HG03108 (cell line): ENCODE measurements around the gene USP46.

ENCODE experiments used
- ATAC-seq: cut with Tn5 transposase; IDR thresholded peaks from one replicate; pipeline ENCODE4 v1.9.1; 2021; ENCODE audit warnings: moderate library complexity; ENCODE audit not compliant: unreplicated experiment

Gene USP46

GRCh38 chr4:52576961-52577623 lies 82.0 kb downstream of the USP46 start:
- no peak for ATAC-seq

GRCh38 chr4:52576326-52576725 lies 82.8 kb downstream of the USP46 start:
- no peak for ATAC-seq

GRCh38 chr4:52575406-52575805 lies 83.7 kb downstream of the USP46 start:
- no peak for ATAC-seq

- ATAC-seq: no peak
Observed at GRCh38 chr4:52574036-52574435, 85.1 kb downstream of the USP46 start.

- ATAC-seq: no peak
Observed at GRCh38 chr4:52573551-52573950, 85.5 kb downstream of the USP46 start.

- ATAC-seq: no peak
Observed at GRCh38 chr4:52572936-52573485, 86.1 kb downstream of the USP46 start.

- ATAC-seq: no peak
Observed at GRCh38 chr4:52568351-52568750, 90.8 kb downstream of the USP46 start.

GRCh38 chr4:52566136-52567031 lies 92.7 kb downstream of the USP46 start:
- no peak for ATAC-seq

GRCh38 chr4:52560844-52561280 lies 98.2 kb downstream of the USP46 start:
- ATAC-seq: no peak

GRCh38 chr4:52555356-52555716 lies 103.8 kb downstream of the USP46 start:
- no peak for ATAC-seq

- ATAC-seq: no peak
Observed at GRCh38 chr4:52554612-52555355, 104.3 kb downstream of the USP46 start.

GRCh38 chr4:52552778-52553177 lies 106.3 kb downstream of the USP46 start:
- ATAC-seq: no peak

GRCh38 chr4:52551487-52551886 lies 107.6 kb downstream of the USP46 start:
- no peak for ATAC-seq

- ATAC-seq: no peak
Observed at GRCh38 chr4:52550186-52550585, 108.9 kb downstream of the USP46 start.

GRCh38 chr4:52548818-52549570 lies 110.1 kb downstream of the USP46 start:
- ATAC-seq: no peak

GRCh38 chr4:52546449-52546848 lies 112.7 kb downstream of the USP46 start:
- no peak for ATAC-seq

- no peak for ATAC-seq
Observed at GRCh38 chr4:52545099-52546069, 113.7 kb downstream of the USP46 start.
